ENCODE results near the gene ADAMTS4. TPM values are rescaled to one million over a fixed set of nuclear protein-coding genes. Genes with fewer than 3 reads are reported as not detected.

Gene ADAMTS4
- total RNA-seq, 1 donor from 2014 or later, result 16.6 TPM

GRCh38 chr1:161159087-161159912, 39.6 kb downstream of the ADAMTS4 start, which contains the start of gene USP21:
Gene USP21 (plus strand): TSS chr1:161159500. CDS start chr1:161160641, 1,141 bp downstream.
- no peak for DNase-seq (ENCODE audit: extremely low read depth, low read depth, low spot score)

DNA sequence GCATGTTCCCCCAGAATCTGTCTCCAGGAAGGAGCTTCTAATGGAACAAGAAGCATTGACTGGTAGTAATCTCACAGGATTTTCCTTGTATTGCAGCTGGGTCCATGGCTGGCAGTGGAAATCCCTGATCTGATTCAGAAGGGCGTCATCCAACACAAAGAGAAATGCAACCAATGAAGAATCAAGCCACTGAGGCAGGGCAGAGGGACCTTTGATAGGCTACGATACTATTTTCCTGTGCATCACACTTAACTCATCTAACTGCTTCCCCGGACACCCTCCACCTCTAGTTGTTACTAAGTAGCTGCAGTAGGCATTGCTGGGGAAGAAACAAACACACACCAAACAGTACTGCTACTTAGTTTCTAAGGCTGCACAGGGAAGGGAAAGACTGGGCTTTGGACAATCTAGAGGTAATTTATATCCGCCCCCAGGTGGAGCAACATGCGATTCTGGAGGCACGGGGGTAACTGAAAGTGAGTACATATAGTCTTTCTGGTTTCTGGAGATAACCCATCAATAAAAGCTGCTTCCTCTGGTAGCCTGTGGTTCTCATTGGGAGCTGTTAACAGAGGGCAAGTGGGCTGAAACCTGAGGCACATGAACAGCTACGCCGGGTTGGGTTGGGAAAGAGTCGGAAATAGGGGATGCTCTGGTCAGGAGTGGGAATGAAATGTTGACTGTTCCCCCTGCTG, 40.4 kb downstream of the ADAMTS4 start:
- no peak for DNase-seq (ENCODE audit: extremely low read depth, low read depth, low spot score)

GRCh38 chr1:161157867-161158266, 41.0 kb downstream of the ADAMTS4 start:
- DNase-seq (ENCODE audit: extremely low read depth, low read depth, low spot score), result no peak

GRCh38 chr1:161153682-161154337, 45.0 kb downstream of the ADAMTS4 start, which contains the start of gene UFC1:
Gene UFC1 (plus strand): TSS chr1:161153978. CDS start chr1:161153998, 20 bp downstream.
- peak; percentile 80 for DNase-seq (ENCODE audit: extremely low read depth, low read depth, low spot score)

GRCh38 chr1:161153176-161153575, 45.7 kb downstream of the ADAMTS4 start:
- DNase-seq (ENCODE audit: extremely low read depth, low read depth, low spot score), result no peak

DNA sequence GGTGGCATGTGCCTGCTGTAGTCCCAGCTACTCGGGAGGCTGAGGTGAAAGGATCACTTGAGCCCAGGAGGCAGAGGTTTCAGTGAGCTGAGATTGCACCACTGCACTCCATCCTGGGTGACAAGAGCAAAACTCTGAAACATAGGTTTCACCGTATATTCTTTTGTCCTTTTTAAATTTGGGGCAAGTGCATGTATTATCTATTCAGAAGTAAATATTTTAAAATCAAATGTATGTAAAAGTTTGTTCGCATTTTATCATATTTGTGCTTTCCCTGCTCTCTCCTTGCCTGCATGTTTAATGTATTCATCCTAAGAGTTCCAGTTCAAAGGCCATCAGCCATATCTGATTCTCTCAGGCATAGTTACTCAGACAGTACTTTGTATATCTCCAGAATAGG, 53.0 kb downstream of the ADAMTS4 start:
- no peak for DNase-seq (ENCODE audit: extremely low read depth, low read depth, low spot score)

DNA sequence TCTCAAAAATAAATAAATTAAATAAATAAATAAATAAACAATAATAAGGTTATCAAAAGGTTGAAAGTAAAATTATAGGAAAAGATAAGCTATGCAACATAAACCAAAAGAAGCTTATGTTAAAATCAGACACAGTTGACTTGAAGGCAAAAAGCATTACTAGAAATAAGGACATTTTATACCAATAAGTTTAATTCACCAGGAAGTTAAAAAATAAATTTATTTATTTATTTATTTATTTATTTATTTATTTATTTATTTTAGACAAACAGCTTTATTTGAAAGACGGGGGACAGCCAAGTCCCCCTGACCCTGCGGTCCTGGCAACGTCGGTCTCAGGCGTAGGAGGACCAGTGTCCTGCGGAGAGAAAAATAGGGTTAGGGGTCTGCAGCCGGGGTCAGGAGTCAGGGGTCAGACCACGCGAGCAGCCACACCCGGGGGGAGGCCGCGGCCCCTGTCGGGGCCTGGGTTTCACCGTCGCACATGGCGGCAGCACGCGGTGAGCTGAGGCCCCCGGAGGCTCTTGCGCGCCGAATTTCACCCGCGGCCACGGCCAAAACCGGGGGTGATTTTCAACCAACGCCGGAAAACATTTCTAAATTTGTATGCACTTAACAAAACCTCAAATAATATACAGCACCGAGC, 58.0 kb downstream of the ADAMTS4 start:
- no peak for DNase-seq (ENCODE audit: extremely low read depth, low read depth, low spot score)

DNA sequence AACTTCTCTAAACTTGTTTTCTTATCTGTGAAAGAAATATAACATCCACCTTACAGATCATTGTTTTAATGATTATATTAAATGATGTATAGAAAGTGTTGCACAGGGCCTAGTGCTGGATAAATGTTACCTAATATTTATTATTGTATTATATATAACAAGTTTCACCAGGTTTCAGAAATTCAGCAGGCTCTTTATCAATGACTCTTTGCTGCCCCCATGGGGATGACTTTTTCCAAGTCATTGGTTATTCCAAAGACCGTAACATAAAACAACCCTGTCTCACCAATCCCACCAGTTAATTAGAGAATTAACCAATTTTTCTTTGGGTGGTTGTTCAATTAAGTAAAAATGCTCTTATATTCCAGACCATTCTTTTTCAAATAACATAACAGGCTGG, 59.1 kb downstream of the ADAMTS4 start:
- DNase-seq (ENCODE audit: extremely low read depth, low read depth, low spot score), result no peak

GRCh38 chr1:161138431-161138830, 60.4 kb downstream of the ADAMTS4 start:
- no peak for DNase-seq (ENCODE audit: extremely low read depth, low read depth, low spot score)

- no peak for DNase-seq (ENCODE audit: extremely low read depth, low read depth, low spot score)
Measured at GRCh38 chr1:161137881-161138280, 61.0 kb downstream of the ADAMTS4 start.

Other genes starting within 250 kb of the ADAMTS4 start
- not detected in 2 replicates for gene ITLN2, start 244.2 kb downstream of the ADAMTS4 start, total RNA-seq
- 133 and 134 TPM in 2 replicates for gene F11R, start 177.9 kb downstream of the ADAMTS4 start, total RNA-seq
- gene TSTD1, start 160.1 kb downstream of the ADAMTS4 start, total RNA-seq, result 0.82 and 7.1 TPM in 2 replicates
- gene USF1, start 153.1 kb downstream of the ADAMTS4 start, total RNA-seq, result 56.8 and 68.4 TPM in 2 replicates
- not detected in 2 replicates for gene ARHGAP30, start 129.2 kb downstream of the ADAMTS4 start, total RNA-seq
- gene NECTIN4, start 109.5 kb downstream of the ADAMTS4 start, total RNA-seq, result 0.76 TPM in 1 of 2 replicates, not detected in the other
- 5.3 and 7.2 TPM in 2 replicates for gene KLHDC9, start 100.7 kb downstream of the ADAMTS4 start, total RNA-seq
- gene PFDN2, start 81.0 kb downstream of the ADAMTS4 start, total RNA-seq, result 63.0 and 78.2 TPM in 2 replicates
- gene NIT1, start 80.9 kb downstream of the ADAMTS4 start, total RNA-seq, result 16.4 and 22.6 TPM in 2 replicates
- gene DEDD, start 66.4 kb downstream of the ADAMTS4 start, total RNA-seq, result 35.5 and 43.8 TPM in 2 replicates
- gene UFC1, start 45.1 kb downstream of the ADAMTS4 start, total RNA-seq, result 58.5 and 107 TPM in 2 replicates
- 9.8 and 13.1 TPM in 2 replicates for gene USP21, start 39.6 kb downstream of the ADAMTS4 start, total RNA-seq
- 17.2 and 23.5 TPM in 2 replicates for gene PPOX, start 32.6 kb downstream of the ADAMTS4 start, total RNA-seq
- gene B4GALT3, start 21.5 kb downstream of the ADAMTS4 start, total RNA-seq, result 38.4 and 43.5 TPM in 2 replicates
- 113 and 141 TPM in 2 replicates for gene NDUFS2, start 3.3 kb upstream of the ADAMTS4 start, total RNA-seq
- gene FCER1G, start 16.2 kb upstream of the ADAMTS4 start, total RNA-seq, result 1.7 TPM in 1 of 2 replicates, not detected in the other
- gene APOA2, start 24.6 kb upstream of the ADAMTS4 start, total RNA-seq, result not detected in 2 replicates
- 9.7 and 15.0 TPM in 2 replicates for gene TOMM40L, start 27.0 kb upstream of the ADAMTS4 start, total RNA-seq
- gene NR1I3, start 39.1 kb upstream of the ADAMTS4 start, total RNA-seq, result not detected in 2 replicates
- not detected in 2 replicates for gene PCP4L1, start 59.7 kb upstream of the ADAMTS4 start, total RNA-seq
- gene MPZ, start 110.9 kb upstream of the ADAMTS4 start, total RNA-seq, result 3.4 and 4.7 TPM in 2 replicates
- gene SDHC, start 115.3 kb upstream of the ADAMTS4 start, total RNA-seq, result 69.4 and 92.9 TPM in 2 replicates
- gene CFAP126, start 168.8 kb upstream of the ADAMTS4 start, total RNA-seq, result not detected in 2 replicates

Measured in glomerular endothelial cell (primary cell).